Mononuclear cell (primary cell): ENCODE results near the gene ATP8A1. TPM values are rescaled to one million over a fixed set of nuclear protein-coding genes. Genes with fewer than 3 reads are reported as not detected.

Experiments
- H3K27me3 ChIP-seq: 2 replicates; pipeline ENCODE4 v1.6.0; 2011; ENCODE audit warnings: low read length, control low read depth; ENCODE audit not compliant: insufficient read depth
- H3K4me1 ChIP-seq: 2 replicates; pipeline ENCODE4 v1.5.1; 2011; ENCODE audit warnings: mild to moderate bottlenecking, low read length, control low read depth; ENCODE audit not compliant: insufficient read depth
- H3K4me3 ChIP-seq: 2 replicates; pipeline ENCODE4 v1.5.1; 2011; ENCODE audit warnings: mild to moderate bottlenecking, low read length, moderate library complexity
- H3K9me3 ChIP-seq: 2 replicates; pipeline ENCODE4 v1.5.1; 2011; ENCODE audit warnings: low read depth, mild to moderate bottlenecking, control low read depth, low read length
- total RNA-seq: library from RNA; depleted of rRNA; stranded (reverse); fragments of >200 nt; gene quantifications from one replicate; pipeline ENCODE4 v1.2.3, GENCODE V29; 2012

The ATP8A1 gene
- total RNA-seq, 1 donor = 157 TPM

DNA sequence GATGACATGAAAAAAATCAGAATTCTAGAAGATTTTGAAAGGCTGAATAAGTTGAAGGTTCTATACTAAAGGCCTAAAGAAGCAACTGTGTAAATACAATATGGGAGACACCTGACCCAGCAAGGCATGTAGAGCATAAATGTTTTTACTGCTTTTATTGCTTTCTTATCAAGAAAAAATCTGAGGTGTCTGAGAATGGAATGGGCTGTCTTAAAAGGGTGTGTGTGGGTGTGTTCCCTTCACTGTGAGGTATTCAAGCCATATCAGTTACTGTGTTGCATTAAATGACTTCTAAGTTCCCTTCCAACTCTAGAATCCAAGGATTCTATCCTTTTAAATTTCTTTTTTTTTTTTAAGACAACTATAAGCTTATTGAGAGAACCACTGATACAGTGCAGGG lies 15.7 kb downstream of the ATP8A1 start:
- no peak overlapping the region for H3K4me3 ChIP-seq
- H3K4me1 ChIP-seq = peaks cover 54% of the 10 kb centered on the region
- no peaks in the 10 kb centered on the region for H3K27me3 ChIP-seq
- H3K9me3 ChIP-seq = no peaks in the 10 kb centered on the region

DNA sequence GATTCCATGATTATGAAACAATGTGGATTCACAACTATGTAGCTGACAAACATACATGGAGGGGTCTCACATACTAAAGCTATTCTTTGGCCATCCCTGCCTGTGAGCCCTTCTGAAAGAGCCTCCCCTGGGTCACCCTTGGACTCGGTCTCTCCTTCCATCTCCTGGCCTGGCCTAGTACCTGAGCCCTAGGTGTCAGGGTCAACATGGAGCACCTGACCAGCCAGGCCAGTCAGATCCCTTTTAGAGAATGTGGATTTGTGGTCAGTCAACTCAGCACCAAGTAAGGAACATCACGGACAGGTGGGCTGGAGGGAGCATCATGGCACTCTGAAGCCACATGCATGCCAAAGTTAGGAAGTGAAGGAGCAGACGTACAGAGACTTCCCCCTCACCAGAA lies 16.3 kb downstream of the ATP8A1 start:
- no peaks in the 10 kb centered on the region for H3K27me3 ChIP-seq
- H3K4me1 ChIP-seq = peaks cover 54% of the 10 kb centered on the region
- no peak overlapping the region for H3K4me3 ChIP-seq
- H3K9me3 ChIP-seq = no peaks in the 10 kb centered on the region

DNA sequence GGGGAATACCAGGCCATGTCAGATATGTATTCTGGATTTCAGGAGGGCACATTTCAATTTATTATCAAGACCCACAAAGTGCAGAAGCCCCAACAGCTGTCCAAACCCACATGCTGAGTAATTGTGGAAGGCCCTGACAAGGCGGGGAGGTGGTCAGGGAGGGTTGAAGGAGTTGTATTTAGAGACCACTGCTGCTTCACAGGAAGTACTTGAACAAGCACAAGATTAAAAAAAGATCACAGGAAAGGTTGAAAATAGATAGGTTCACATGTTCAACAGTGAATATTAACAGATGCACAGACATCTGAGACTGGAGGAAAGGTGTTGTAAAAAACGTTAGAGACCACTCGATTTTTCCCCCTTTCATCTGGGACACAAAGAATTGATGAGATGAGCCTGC lies 17.9 kb downstream of the ATP8A1 start:
- Histone ChIP-seq H3K4me1 (peaks cover 52% of the 10 kb centered on the region), H3K27me3 (no peaks in the 10 kb centered on the region), H3K4me3 (no peak overlapping the region), H3K9me3 (no peaks in the 10 kb centered on the region)

DNA sequence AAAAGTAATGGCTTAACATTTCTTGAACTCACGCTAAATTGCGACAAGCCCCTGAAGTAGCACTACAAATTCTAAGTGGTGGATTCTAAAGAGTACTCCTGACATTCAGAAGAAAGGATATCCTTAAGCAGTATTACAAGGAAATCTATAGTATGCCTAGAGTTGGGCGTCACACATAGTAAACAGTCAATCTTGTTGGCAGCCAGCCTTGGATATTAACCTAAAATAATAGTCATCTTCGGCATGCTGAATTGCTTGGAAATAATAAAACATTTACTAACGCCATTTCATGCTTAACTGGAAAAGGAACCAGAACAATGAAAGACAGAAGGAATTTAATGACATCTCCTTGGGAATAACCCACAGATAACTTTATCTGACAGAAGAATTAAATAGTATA lies 18.6 kb downstream of the ATP8A1 start:
- Histone ChIP-seq H3K4me3 (no peak overlapping the region), H3K27me3 (no peaks in the 10 kb centered on the region), H3K9me3 (no peaks in the 10 kb centered on the region), H3K4me1 (peaks cover 57% of the 10 kb centered on the region)

DNA sequence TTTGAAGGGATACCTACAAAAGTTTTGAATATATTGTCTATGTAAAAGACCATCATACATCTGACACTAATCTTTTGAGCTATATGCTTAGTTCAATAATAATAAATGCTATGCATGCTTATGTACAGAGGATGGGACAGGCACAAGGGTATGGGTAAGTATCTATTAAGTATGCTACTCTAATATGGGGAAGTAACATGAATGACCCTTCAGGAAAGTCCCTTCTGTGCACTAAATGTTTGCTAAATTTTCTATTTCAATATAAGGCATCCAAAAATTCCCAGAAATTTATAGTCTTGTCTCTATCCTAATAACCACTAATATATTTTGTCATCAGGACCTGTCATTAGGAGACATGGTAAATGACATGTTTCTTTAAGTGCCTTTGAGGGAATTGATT lies 19.0 kb downstream of the ATP8A1 start:
- Histone ChIP-seq H3K9me3 (no peaks in the 10 kb centered on the region), H3K27me3 (no peaks in the 10 kb centered on the region), H3K4me1 (peaks cover 55% of the 10 kb centered on the region), H3K4me3 (no peak overlapping the region)

DNA sequence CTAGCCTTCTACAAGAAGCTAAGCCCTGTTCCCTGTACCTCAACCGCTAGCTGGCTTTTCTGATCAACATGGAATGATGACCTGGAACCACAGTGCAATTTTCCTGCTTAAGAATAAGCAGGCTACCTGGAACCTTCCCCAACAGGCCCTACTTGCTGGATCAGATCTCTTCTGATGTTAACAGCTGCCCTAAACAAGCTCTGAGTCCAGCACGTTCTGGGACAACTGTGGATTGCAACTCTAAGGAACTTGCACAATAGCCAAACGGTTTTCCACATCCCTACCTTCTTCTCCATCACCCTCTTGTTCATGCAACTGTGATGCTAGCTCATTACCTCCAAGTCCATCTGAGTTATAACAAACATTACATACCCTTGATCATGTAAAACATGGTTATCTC lies 19.8 kb downstream of the ATP8A1 start:
- Histone ChIP-seq H3K9me3 (no peaks in the 10 kb centered on the region), H3K4me1 (peaks cover 48% of the 10 kb centered on the region), H3K4me3 (no peak overlapping the region), H3K27me3 (no peaks in the 10 kb centered on the region)

DNA sequence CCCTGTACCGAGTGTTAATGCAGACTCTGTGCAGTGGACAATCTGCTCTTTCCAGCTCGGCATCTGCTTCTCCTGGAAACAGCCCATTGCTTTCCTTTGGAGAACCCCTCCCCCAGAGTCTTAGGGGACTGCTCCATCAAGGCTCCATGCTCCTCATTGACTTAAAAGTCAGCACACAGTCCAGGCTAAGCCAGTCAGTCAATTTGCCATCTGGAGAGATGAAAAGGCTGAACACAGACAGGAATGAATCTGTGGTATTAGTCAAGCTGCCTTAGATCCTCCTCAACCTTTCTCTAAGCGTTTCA lies 20.3 kb downstream of the ATP8A1 start:
- H3K27me3 ChIP-seq = no peaks in the 10 kb centered on the region
- H3K9me3 ChIP-seq = no peaks in the 10 kb centered on the region
- H3K4me1 ChIP-seq = peaks cover 46% of the 10 kb centered on the region
- H3K4me3 ChIP-seq = no peak overlapping the region

DNA sequence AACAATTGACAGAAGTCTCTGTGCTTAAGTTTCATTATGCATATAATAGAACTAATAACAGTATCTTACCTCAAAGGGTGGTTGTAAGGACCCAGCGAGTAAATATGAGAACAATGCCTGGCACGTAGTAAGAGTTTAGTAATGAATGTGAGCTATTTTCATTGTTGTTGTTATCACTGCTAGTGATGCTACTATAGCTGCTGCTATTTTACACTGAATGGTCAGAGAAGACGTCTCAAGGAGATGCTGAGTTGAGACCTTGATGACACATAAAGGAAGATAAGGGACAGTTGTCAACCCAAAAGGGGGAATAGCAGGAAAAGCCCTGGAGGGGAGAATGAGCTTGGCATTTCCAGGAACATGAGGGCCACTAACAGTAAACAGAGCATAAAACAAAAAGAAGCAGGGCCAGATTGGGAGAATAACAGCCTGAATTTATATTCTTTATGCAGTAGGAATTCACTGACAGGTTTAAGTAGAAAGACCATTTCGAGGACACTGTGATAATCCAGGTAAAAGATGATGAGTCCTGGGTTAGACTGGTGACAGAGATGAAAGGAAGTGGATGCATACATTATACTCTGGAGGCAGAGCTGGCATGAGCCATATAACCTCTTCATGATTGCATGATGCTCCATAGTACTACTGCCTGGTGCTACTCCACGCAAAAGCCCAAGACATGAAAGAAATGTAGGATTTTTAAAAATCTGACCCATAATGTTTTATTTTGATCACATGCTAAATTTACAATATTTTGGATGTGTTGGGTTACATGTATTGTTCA lies 23.1 kb downstream of the ATP8A1 start:
- H3K9me3 ChIP-seq = no peaks in the 10 kb centered on the region
- no peak overlapping the region for H3K4me3 ChIP-seq
- no peaks in the 10 kb centered on the region for H3K27me3 ChIP-seq
- H3K4me1 ChIP-seq = peaks cover 44% of the 10 kb centered on the region

DNA sequence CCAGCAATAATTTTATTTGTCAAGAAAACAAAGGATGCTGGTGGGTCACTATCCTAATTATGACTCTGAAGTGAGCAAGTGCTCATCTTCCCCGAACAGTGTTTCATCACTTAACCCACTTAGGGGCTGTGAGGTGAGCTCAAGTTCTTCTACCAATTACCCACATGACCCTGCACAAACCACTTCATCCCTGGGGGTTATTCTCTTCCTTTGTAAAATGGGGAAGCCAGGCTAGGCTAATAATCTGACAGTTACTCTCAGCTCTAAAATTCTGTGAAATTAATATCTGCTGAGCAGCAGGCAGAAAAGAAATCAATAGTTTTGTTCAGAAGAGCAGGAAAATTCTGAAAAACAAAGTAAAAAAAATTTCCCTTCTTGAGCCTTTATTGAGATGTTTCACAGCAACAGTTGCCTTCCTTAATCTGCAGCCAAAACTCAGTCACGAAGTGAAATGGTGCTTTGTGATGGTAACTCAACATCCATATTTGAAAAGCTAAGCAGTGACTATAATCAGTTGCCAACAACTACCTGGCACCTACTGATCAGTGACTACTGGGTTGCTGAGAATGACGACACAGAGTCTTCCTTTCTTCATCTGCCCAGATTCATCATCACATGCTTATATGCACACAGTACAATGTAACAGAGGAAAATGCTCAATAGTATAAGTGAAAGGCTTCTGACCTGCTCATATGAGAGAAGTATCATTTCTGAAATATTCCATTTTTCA lies 24.1 kb downstream of the ATP8A1 start:
- Histone ChIP-seq H3K9me3 (no peaks in the 10 kb centered on the region), H3K4me1 (peaks cover 50% of the 10 kb centered on the region)

DNA sequence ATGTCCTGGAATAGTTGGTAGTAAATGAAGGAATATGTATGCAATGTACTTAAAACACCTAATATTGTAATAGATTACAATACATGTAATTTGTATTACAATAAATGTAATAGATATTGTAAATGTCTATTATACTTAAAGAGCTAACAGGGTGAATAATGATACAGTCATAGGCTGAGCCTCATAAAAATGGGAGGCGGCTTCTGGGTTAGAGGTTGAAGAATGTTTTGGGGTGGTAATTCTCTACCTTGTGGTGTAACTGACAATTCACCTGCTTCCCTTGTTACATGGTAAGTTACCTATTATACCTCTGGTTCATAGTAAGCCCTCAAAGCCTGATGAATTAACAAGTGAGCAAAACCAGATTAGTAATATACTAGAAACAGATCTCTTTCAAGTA lies 26.0 kb downstream of the ATP8A1 start:
- Histone ChIP-seq H3K4me1 (peaks cover 36% of the 10 kb centered on the region), H3K27me3 (no peaks in the 10 kb centered on the region), H3K4me3 (no peak overlapping the region), H3K9me3 (no peaks in the 10 kb centered on the region)

More for the DNA sequence above, 24.1 kb downstream of the ATP8A1 start:
- Histone ChIP-seq H3K27me3 (no peaks in the 10 kb centered on the region), H3K4me3 (no peak overlapping the region)

DNA sequence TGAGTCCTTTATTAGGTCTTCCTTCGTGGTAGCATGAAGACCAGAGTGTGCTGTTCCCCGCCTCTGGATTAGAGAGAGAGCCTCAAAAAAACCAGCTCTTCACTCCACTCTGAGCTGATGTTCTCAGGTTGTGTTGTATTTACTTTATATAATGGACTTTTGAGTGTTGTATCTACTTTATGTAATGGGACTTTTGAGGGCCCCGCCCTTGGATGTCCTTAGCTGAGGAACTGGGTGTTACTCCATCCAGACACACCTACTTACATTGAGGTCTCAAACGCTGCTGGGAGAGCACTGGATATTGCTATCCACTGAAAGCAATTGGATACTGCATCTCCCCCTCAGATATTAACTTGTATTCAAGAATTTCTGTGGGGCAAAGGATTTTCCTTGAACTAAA lies 28.2 kb downstream of the ATP8A1 start:
- Histone ChIP-seq H3K4me1 (peaks cover 30% of the 10 kb centered on the region), H3K4me3 (no peak overlapping the region), H3K9me3 (no peaks in the 10 kb centered on the region), H3K27me3 (no peaks in the 10 kb centered on the region)

DNA sequence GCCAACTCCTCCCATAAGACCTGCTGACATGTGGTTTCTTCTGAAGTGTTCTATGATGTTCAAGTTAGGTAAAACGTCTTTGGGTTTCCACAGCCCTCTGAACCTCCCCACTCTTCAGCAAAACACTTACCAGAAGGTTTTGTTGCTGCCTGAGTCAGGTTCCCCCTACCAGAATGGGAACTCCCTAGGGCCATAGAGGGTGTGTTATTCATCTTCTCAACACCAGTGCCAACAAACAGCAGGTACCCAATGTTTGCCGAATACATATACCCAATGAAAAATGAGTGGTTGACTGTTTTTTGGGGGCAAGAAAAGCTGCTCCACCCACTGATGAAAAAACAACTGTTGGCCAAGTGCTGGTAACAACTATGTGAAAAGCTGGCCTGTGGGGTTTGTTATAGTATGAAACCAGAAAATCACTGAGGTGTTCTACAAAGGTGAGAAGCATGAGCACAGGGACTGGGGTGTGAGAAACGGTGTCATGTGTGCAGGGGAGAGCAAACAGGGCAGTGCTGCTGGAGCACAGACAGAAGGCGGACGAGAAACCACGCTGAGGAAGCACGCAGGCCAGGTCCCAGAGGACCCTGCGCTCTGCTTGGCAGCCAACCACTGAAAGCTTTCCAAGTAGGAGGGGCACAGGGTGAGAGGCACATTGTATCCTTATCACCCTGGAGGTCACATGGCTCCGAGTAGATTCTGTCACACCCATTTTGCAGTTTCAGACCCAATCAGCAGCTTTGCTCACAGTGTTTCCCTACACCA lies 28.8 kb downstream of the ATP8A1 start:
- Histone ChIP-seq H3K27me3 (no peaks in the 10 kb centered on the region), H3K4me3 (no peak overlapping the region), H3K9me3 (no peaks in the 10 kb centered on the region), H3K4me1 (peaks cover 28% of the 10 kb centered on the region)

DNA sequence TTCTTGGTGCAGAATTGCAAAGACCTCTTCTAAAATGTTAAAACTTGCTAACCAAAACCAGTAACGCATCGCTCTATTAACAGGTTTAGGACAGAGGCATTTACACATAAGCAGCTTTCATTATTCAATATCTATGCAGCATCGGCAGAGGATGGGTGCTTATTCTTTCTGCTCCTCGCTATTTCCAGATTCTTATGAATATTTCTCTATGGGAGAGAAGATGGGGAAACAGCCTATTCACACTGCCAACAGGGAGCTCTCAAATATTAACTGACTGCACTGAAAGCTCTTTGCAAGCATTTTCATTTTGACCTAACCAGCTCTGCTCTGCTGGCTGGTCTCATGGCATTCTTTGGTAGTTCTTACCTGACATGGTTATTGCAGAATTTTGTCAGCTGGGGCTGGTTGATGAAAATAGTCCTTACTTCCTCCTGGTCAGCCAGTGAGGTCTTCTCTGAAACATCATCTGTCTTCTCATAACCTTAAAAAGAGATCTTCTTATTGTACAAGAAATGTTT lies 30.2 kb downstream of the ATP8A1 start:
- Histone ChIP-seq H3K4me1 (peaks cover 27% of the 10 kb centered on the region), H3K9me3 (no peaks in the 10 kb centered on the region), H3K4me3 (no peak overlapping the region), H3K27me3 (no peaks in the 10 kb centered on the region)

DNA sequence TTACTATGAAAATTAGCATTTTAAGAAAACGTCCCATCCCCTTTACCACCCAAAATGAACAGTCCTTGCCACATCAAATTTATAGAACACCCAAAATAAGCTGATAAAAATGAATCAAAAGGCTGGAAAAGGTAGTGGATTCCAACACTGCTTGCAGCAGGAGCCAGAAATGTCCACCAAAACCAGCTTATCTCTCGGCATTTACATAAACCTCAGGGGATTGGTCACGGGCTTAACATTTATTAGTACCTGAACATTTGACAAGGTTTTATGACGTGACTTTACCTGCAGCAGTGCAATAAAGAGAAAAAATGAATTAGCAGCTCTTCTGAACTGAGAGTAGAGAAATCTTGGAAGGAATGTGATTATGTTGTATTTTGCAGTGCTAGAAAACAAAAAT lies 31.6 kb downstream of the ATP8A1 start:
- H3K4me1 ChIP-seq = peaks cover 23% of the 10 kb centered on the region
- no peaks in the 10 kb centered on the region for H3K9me3 ChIP-seq
- no peaks in the 10 kb centered on the region for H3K27me3 ChIP-seq
- H3K4me3 ChIP-seq = no peak overlapping the region

DNA sequence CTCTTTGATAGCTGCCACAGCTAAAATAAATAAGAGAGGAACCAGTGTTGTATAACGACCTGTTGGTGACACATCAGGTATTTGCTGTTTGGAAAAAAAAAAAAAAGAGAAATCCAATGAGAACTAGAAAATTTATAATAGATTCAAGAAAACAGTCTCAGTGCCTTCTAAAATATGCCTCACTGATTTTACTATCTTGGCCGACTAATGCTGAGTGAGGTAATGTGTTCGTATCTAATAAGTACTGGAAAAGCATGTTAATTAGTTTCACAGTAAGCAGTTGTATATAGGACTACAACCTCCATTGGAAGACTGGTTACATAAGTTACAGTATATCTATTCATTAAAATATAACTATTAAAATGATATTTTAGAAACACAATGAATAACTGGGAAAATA lies 32.4 kb downstream of the ATP8A1 start:
- Histone ChIP-seq H3K4me1 (peaks cover 22% of the 10 kb centered on the region), H3K4me3 (no peak overlapping the region), H3K27me3 (no peaks in the 10 kb centered on the region), H3K9me3 (no peaks in the 10 kb centered on the region)
